IMR-90 (cell line): ENCODE data around the gene CNPY4. TPM values are rescaled to one million over a fixed set of nuclear protein-coding genes. Genes with fewer than 3 reads are reported as not detected.
A peak's percentile ranks its signal among the peaks of the same experiment; 100 is the strongest.

ENCODE experiments used
- ATAC-seq: fragments of 200-7000 bp; cut with Tn5 transposase; 2 replicates; pipeline ENCODE4 v1.9.1; 2020; ENCODE audit warnings: low read depth, mild to moderate bottlenecking, moderate library complexity
- BruUV-seq: library from RNA; stranded (reverse); fragments of 400-500 nt; replicated peaks from 2 replicates; lab custom pipeline; 2021; lab: Mats Ljungman, UMichigan
- CTCF ChIA-PET: fragments of 300-600 bp; formaldehyde crosslinking; extraction: SDS; loops from one replicate; lab custom pipeline; 2021; ENCODE audit warnings: antibody characterized with exemption; lab: Yijun Ruan, JAX
- POLR2A ChIA-PET: fragments of 300-600 bp; sonication (Branson Sonifier 250); formaldehyde crosslinking; loops from one replicate; lab custom pipeline; 2022; ENCODE audit warnings: antibody characterized with exemption; ENCODE audit not compliant: unreplicated experiment; lab: Charles Lee
- DNase-seq: peaks from one replicate; pipeline ENCODE4 v3.0.0; 2013
- H2AFZ ChIP-seq: replicated peaks from 2 replicates; pipeline ENCODE3; 2013; ENCODE audit warnings: low read length, mild to moderate bottlenecking; ENCODE audit not compliant: poor library complexity
- H2AK5ac ChIP-seq: 2 replicates; pipeline ENCODE4 v1.6.1; 2013; ENCODE audit warnings: low read depth, low read length, inconsistent platforms
- H2AK9ac ChIP-seq: replicated peaks from 2 replicates; pipeline ENCODE3; 2013; ENCODE audit warnings: mild to moderate bottlenecking, low read depth, low read length, moderate library complexity; ENCODE audit not compliant: poor library complexity
- H2BK120ac ChIP-seq: 2 replicates; pipeline ENCODE4 v1.6.1; 2013; ENCODE audit warnings: low read depth, low read length, inconsistent platforms
- H2BK15ac ChIP-seq: 3 replicates; pipeline ENCODE4 v1.6.1; 2013; ENCODE audit warnings: low read depth, low read length, inconsistent platforms
- H2BK20ac ChIP-seq: 2 replicates; pipeline ENCODE4 v1.6.1; 2013; ENCODE audit warnings: low read depth, mild to moderate bottlenecking, inconsistent platforms, low read length, moderate library complexity
- H2BK5ac ChIP-seq: 2 replicates; pipeline ENCODE4 v1.6.1; 2013; ENCODE audit warnings: mild to moderate bottlenecking, low read depth, low read length, inconsistent platforms; ENCODE audit not compliant: poor library complexity, severe bottlenecking
- H3K14ac ChIP-seq: replicated peaks from 2 replicates; pipeline ENCODE4 v1.6.1; 2013; ENCODE audit warnings: low read depth, low read length, inconsistent platforms
- H3K18ac ChIP-seq: 2 replicates; pipeline ENCODE4 v1.6.1; 2013; ENCODE audit warnings: low read depth, low read length, control low read depth
- H3K23ac ChIP-seq: 2 replicates; pipeline ENCODE4 v1.6.1; 2013; ENCODE audit warnings: low read depth, low read length, inconsistent platforms
- H3K27ac ChIP-seq: 2 replicates; pipeline ENCODE4 v1.5.1; 2013; ENCODE audit warnings: mild to moderate bottlenecking, control low read depth, low read length; ENCODE audit not compliant: insufficient read depth
- H3K27me3 ChIP-seq: 2 replicates; pipeline ENCODE4 v1.6.1; 2013; ENCODE audit warnings: low read length; ENCODE audit not compliant: control insufficient read depth, insufficient read depth
- H3K36me3 ChIP-seq: 2 replicates; pipeline ENCODE4 v1.6.1; 2013; ENCODE audit warnings: low read length, mixed read lengths; ENCODE audit not compliant: control insufficient read depth, insufficient read depth
- H3K4ac ChIP-seq: 2 replicates; pipeline ENCODE4 v1.6.1; 2013; ENCODE audit warnings: low read depth, low read length, inconsistent platforms
- H3K4me1 ChIP-seq: 2 replicates; pipeline ENCODE4 v1.6.1; 2013; ENCODE audit warnings: low read length, mixed read lengths; ENCODE audit not compliant: control insufficient read depth, insufficient read depth
- H3K4me2 ChIP-seq: 2 replicates; pipeline ENCODE4 v1.6.1; 2013; ENCODE audit warnings: low read depth, mild to moderate bottlenecking, control low read depth, low read length, moderate library complexity
- H3K4me3 ChIP-seq: 2 replicates; pipeline ENCODE4 v1.5.1; 2013; ENCODE audit warnings: low read depth, mild to moderate bottlenecking, control low read depth, low read length, moderate library complexity; ENCODE audit not compliant: insufficient read depth
- H3K56ac ChIP-seq: 2 replicates; pipeline ENCODE4 v1.6.1; 2013; ENCODE audit warnings: low read length, inconsistent platforms; ENCODE audit not compliant: insufficient read depth; ENCODE audit errors: extremely low read depth
- H3K79me1 ChIP-seq, 2 experiments: 2 replicates each; pipeline ENCODE4 v1.6.1; 2013; ENCODE audit warnings: low read length in 2 of 2, inconsistent platforms in 1 of 2, low read depth in 1 of 2
- H3K9ac ChIP-seq: 2 replicates; pipeline ENCODE4 v1.6.1; 2013; ENCODE audit warnings: low read depth, low read length, control low read depth
- H3K9me1 ChIP-seq: 2 replicates; pipeline ENCODE4 v1.6.1; 2013; ENCODE audit warnings: low read length, inconsistent platforms; ENCODE audit not compliant: insufficient read depth
- H3K9me3 ChIP-seq: 2 replicates; pipeline ENCODE4 v1.6.1; 2013; ENCODE audit warnings: low read length; ENCODE audit not compliant: control insufficient read depth, insufficient read depth
- H4K20me1 ChIP-seq: 2 replicates; pipeline ENCODE4 v1.6.1; 2013; ENCODE audit warnings: low read length, inconsistent platforms; ENCODE audit not compliant: insufficient read depth
- H4K5ac ChIP-seq: 2 replicates; pipeline ENCODE4 v1.6.1; 2013; ENCODE audit warnings: mild to moderate bottlenecking, low read depth, low read length, control low read depth
- H4K8ac ChIP-seq, 2 experiments: 2 replicates each; pipeline ENCODE4 v1.6.1; 2013; ENCODE audit warnings: low read depth in 2 of 2, low read length in 2 of 2, control low read depth in 1 of 2, inconsistent platforms in 1 of 2
- H4K91ac ChIP-seq: 2 replicates; pipeline ENCODE4 v1.6.1; 2013; ENCODE audit warnings: low read depth, low read length, inconsistent platforms; ENCODE audit not compliant: insufficient read depth
- FOS ChIP-seq: fragments of 150-350 bp; IDR thresholded peaks from 2 replicates; pipeline ENCODE4 v1.6.1; 2016; ENCODE audit warnings: low read depth, low read length
- MAZ ChIP-seq: IDR thresholded peaks from 2 replicates; pipeline ENCODE4 v1.6.1; 2012; ENCODE audit warnings: low read depth, mild to moderate bottlenecking, low read length, improper control_type of control experiment, moderate library complexity, borderline replicate concordance
- MXI1 ChIP-seq: IDR thresholded peaks from 2 replicates; pipeline ENCODE4 v1.6.1; 2012; ENCODE audit warnings: low read depth, mild to moderate bottlenecking, low read length, moderate library complexity, borderline replicate concordance
- RAD21 ChIP-seq: IDR thresholded peaks from 2 replicates; pipeline ENCODE4 v1.6.1; 2012; ENCODE audit warnings: low read length, improper control_type of control experiment
- RFX5 ChIP-seq: IDR thresholded peaks from 2 replicates; pipeline ENCODE4 v1.8.0; 2012; ENCODE audit warnings: low read depth, mild to moderate bottlenecking, low read length, moderate library complexity
- WGBS, 2 experiments: methylation state at CpG; one replicate each; pipeline versions ENCODE4 v1.1.5 to v1.1.7; 2013; ENCODE audit warnings: missing lambda C conversion rate in 2 of 2; ENCODE audit not compliant: insufficient read length in 1 of 2; ENCODE audit errors: extremely low coverage in 2 of 2; 5-methylcytosine and 5-hydroxymethylcytosine counted together
- dilution Hi-C: fragments of 300-500 bp; cut with HindIII; formaldehyde crosslinking; loops from one replicate; pipeline ENCODE4 v1.14.3; 2018; ENCODE audit warnings: low sequenced_read_pairs; ENCODE audit not compliant: unreplicated experiment
- in situ Hi-C: fragments of 300-500 bp; cut with MboI; formaldehyde crosslinking; loops from 3 replicates; pipeline ENCODE4 v1.14.3; 2019; ENCODE audit warnings: low sequenced_read_pairs, inconsistent platforms, mixed read lengths
- intact Hi-C: fragments of 100-400 bp; cut with micrococcal nuclease; formaldehyde crosslinking; loops from 2 replicates; pipeline ENCODE4 v1.10.0; 2022
- polyA plus RNA-seq, 3 experiments: library from polyadenylated mRNA; depleted of rRNA; stranded (reverse); fragments of >200 nt; gene quantifications; 2 replicates each; pipeline ENCODE4 v1.2.3, GENCODE V29; 2012; ENCODE audit warnings: low replicate concordance in 1 of 3
- total RNA-seq: library from RNA; depleted of rRNA; stranded (reverse); fragments of >200 nt; gene quantifications from 2 replicates; pipeline ENCODE4 v1.2.3, GENCODE V29; 2012
- TF ChIP-seq, protein P1 (sequence below): fragments of 150-350 bp; IDR thresholded peaks from 2 replicates; pipeline ENCODE4 v1.6.1; 2016; ENCODE audit warnings: low read depth, mild to moderate bottlenecking, low read length, moderate library complexity, borderline replicate concordance
- TF ChIP-seq, protein P2 (sequence below): fragments of 150-350 bp; IDR thresholded peaks from 2 replicates; pipeline ENCODE4 v1.6.1; 2017; ENCODE audit warnings: mild to moderate bottlenecking, antibody characterized with exemption, low read length, low read depth

Gene CNPY4
- total and polyA plus RNA-seq, 2 of the 4 experiments (the other 2 are of a cell fraction) = 13.3 to 21.9 TPM

- no peak overlapping the region for H4K8ac ChIP-seq
- no peaks in the 10 kb centered on the region for H3K79me1 ChIP-seq
- H3K18ac ChIP-seq = no peak overlapping the region
- no peak overlapping the region for H4K5ac ChIP-seq
- H2AK9ac ChIP-seq = no peak overlapping the region
- intact Hi-C loops (no loop called here), dilution Hi-C loops (no loop called here), in situ Hi-C loops (no loop called here)
- no peak overlapping the region for H4K91ac ChIP-seq
- no peak overlapping the region for H3K23ac ChIP-seq
- CTCF ChIA-PET = interaction anchor here (0.9 kb wide), 1 partner anchor 10 kb away, joined by 3 read pairs; no protein-coding TSS in a partner anchor
- no CpG with 5 or more reads among the region's 3 CpGs for WGBS, 2 experiments
- DNase-seq (no peak), ATAC-seq (no peak)
- H3K4me2 ChIP-seq = no peak overlapping the region
- TF ChIP-seq, protein P1, sequence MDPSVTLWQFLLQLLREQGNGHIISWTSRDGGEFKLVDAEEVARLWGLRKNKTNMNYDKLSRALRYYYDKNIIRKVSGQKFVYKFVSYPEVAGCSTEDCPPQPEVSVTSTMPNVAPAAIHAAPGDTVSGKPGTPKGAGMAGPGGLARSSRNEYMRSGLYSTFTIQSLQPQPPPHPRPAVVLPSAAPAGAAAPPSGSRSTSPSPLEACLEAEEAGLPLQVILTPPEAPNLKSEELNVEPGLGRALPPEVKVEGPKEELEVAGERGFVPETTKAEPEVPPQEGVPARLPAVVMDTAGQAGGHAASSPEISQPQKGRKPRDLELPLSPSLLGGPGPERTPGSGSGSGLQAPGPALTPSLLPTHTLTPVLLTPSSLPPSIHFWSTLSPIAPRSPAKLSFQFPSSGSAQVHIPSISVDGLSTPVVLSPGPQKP = no peak
- no peak for TF ChIP-seq RFX5
- TF ChIP-seq, protein P2, sequence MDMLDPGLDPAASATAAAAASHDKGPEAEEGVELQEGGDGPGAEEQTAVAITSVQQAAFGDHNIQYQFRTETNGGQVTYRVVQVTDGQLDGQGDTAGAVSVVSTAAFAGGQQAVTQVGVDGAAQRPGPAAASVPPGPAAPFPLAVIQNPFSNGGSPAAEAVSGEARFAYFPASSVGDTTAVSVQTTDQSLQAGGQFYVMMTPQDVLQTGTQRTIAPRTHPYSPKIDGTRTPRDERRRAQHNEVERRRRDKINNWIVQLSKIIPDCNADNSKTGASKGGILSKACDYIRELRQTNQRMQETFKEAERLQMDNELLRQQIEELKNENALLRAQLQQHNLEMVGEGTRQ = no peak
- TF ChIP-seq MAZ = no peak
- TF ChIP-seq RAD21 = no peak
- no peak for TF ChIP-seq FOS
- no peak for TF ChIP-seq MXI1
- H2BK5ac ChIP-seq = no peak overlapping the region
- no peak overlapping the region for H3K56ac ChIP-seq
- no peak overlapping the region for H2BK15ac ChIP-seq
- no peaks in the 10 kb centered on the region for H3K27me3 ChIP-seq
- H3K36me3 ChIP-seq = no peaks in the 10 kb centered on the region
- no TSS peak for BruUV-seq
- no peak overlapping the region for H3K4ac ChIP-seq
- no peak overlapping the region for H3K9ac ChIP-seq
- no peaks in the 10 kb centered on the region for H4K20me1 ChIP-seq
- H2AFZ ChIP-seq = peak overlapping the region; percentile 33
- no peaks in the 10 kb centered on the region for H3K9me3 ChIP-seq
- no peak overlapping the region for H3K4me3 ChIP-seq
- no peak overlapping the region for H3K14ac ChIP-seq
- no peaks in the 10 kb centered on the region for H3K9me1 ChIP-seq
- no peak overlapping the region for H2BK120ac ChIP-seq
- no peaks in the 10 kb centered on the region for H3K4me1 ChIP-seq
- H3K27ac ChIP-seq = no peak overlapping the region
- no peak overlapping the region for H2AK5ac ChIP-seq
- POLR2A ChIA-PET = no interaction called here
- H2BK20ac ChIP-seq = no peak overlapping the region
These were observed 22.1 kb downstream of the CNPY4 start for GRCh38 chr7:100141555-100141949.
